ENCODE measurements around the gene PLN. TPM values are rescaled to one million over a fixed set of nuclear protein-coding genes. Genes with fewer than 3 reads are reported as not detected.

The PLN gene
- total RNA-seq, 1 experiment from 2014 or later: not detected

DNA sequence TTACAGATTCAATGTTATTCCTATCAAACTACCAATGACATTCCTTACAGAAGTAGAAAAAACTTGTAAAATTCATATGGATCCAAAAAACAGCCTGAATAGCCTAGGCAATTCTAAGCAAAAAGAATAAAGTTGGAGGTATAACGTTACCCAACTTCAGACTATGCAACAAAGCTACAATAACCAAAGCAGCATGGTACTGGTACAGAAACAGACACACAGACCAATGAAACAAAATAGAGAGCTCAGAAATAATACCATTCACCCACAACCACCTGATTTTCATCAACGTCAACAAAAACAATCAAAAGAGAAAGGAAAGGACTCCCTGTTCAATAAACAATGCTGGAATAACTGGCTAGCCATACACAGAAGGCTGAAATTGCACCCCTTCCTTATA lies 17.2 kb upstream of the PLN start:
- no peak for DNase-seq (ENCODE audit: low spot score)
- in situ Hi-C loops (cut with HindIII; ENCODE audit: low sequenced_read_pairs): no loop called here

- DNase-seq (ENCODE audit: low spot score): no peak
- in situ Hi-C loops (cut with HindIII; ENCODE audit: low sequenced_read_pairs): no loop called here
Measured at GRCh38 chr6:118535176-118535844, 12.8 kb upstream of the PLN start.

DNA sequence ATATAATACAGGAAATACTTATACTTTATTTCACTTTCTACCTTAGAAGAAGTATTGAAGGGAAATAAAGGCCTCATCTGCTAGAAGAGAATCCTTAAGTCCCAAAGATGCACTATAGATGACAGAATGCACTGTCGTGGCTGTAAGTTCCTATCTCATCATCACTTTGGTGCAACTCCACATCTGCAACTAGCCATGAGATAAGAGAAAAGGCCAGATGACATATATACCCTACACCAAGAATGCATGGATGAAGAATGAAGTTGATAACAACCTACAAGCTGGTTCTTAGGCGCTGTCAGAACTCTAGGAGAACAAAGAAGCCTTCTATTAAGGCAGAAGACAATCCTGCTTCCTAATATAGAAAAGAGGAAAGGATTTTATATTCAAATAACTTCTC lies 11.6 kb upstream of the PLN start:
- in situ Hi-C loops (cut with HindIII; ENCODE audit: low sequenced_read_pairs): no loop called here
- no peak for DNase-seq (ENCODE audit: low spot score)

DNA sequence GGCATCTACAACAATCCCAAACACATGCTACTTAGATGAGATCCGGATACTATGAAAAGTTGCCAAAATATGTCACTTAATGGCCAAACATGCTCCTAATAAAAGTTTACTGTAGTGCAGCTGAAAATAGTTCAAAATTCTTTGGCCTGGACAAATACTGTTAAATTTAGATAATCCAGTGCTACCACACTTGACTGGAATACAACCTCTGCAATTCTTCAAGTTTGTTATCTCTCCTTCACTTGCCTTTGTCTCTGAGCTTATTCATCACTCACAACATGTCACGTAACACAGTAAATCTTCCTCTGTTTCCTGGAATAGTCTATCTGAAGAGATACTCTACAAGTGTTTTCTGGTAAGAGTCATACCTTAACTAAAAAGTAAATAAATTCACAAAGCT lies 10.5 kb upstream of the PLN start:
- DNase-seq (ENCODE audit: low spot score): no peak

DNA sequence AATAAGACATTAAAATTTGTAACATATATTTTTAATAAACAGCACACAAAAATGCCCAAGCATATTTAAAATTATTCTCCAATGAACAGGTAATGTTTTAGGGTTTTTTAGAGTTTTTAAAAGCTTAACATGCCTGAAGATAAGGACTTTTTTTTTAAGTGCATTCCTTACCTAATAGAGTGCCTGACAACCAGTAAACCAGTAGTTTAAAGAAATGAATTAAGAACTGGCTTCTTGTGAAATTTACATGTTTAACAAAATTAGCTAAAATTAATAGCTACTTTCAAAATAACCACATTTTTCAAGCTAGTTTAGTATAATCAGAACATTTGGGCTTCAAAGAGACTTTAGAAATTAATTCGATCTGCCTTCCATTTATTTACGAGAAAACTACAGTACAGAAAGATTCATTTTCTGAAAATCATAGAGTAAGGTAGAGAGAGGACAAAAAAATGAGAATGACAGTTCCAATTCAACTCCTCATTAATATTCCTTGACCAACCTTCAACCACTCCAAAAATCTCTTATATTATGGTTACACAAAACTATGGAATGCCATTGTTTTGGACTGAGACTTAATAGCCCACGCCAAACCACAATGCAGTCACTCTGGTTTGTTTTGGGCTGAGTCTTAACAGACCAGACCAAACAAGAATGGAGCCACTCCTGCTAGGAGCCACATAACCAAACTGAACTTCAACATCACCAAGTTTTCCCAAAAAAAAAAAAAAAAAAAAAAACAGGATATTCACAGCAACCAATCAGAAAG lies 5.7 kb upstream of the PLN start:
- in situ Hi-C loops (cut with HindIII; ENCODE audit: low sequenced_read_pairs): no loop called here
- no peak for DNase-seq (ENCODE audit: low spot score)

More for the DNA sequence above, 10.5 kb upstream of the PLN start:
- in situ Hi-C loops (cut with HindIII; ENCODE audit: low sequenced_read_pairs): no loop called here

GRCh38 chr6:118544105-118544504 lies 4.0 kb upstream of the PLN start:
- DNase-seq (ENCODE audit: low spot score): no peak
- in situ Hi-C loops (cut with HindIII; ENCODE audit: low sequenced_read_pairs): no loop called here

DNA sequence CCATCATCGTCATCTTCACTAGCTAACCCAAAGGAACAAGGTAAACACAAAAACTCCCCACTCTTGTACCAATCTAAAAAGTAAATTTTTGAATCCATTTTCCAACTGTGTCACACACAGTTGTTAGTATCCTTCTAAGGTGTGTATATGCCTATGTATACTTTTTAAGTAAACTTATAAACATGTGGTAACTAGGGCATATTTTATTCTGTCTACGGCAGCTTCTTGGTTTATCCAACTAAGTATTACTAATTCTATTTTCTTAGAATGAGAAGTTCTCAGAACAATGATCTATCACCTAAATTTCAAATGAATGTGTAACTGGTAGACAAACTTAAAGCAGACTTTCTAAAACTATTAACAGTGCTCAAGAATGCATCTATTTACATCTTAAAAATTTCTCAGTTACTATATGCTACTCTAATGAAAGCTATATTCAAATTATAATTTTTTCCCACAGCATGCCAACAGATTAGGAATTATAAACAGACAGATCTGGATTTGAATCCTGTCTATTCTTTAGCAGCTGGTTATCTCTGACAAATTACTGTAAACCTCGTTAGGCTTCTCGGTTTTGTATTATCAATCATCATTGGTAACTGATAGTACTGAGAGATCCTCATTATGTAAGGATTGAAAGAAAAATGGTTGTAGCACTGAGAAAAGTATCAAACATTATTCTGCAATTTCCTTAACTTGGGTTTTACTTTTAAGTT lies 1.8 kb upstream of the PLN start:
- DNase-seq (ENCODE audit: low spot score): no peak
- in situ Hi-C loops (cut with HindIII; ENCODE audit: low sequenced_read_pairs): no loop called here

- no peak for DNase-seq (ENCODE audit: low spot score)
- in situ Hi-C loops (cut with HindIII; ENCODE audit: low sequenced_read_pairs): no loop called here
Measured at GRCh38 chr6:118546880-118547218, 1.2 kb upstream of the PLN start.

- in situ Hi-C loops (cut with HindIII; ENCODE audit: low sequenced_read_pairs): no loop called here
- DNase-seq (ENCODE audit: low spot score): no peak
Measured at GRCh38 chr6:118548613-118549012, 517 bp downstream of the PLN start.

GRCh38 chr6:118551063-118552053 lies 3.3 kb downstream of the PLN start:
- DNase-seq (ENCODE audit: low spot score): peak; percentile 75
- in situ Hi-C loops (cut with HindIII; ENCODE audit: low sequenced_read_pairs): no loop called here

- DNase-seq (ENCODE audit: low spot score): no peak
- in situ Hi-C loops (cut with HindIII; ENCODE audit: low sequenced_read_pairs): no loop called here
Measured at GRCh38 chr6:118553132-118553531, 5.0 kb downstream of the PLN start.

DNA sequence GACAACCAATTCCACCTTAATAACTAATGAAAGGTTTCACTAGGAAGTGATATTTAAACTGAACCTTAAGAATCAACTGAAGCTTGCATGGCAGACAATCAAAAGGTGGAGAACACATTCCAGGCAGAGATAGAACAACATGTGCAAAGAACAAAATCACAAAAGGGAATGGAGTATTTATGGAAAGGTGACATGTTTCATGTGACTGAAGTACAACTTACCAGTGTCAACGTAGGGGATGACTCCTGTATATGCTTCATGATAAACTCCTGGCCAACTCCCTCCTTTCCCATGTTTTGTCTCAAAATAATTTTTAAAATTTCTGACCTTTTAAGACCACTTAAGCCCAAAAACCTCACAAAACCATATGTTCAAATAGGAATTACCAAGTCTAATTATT lies 6.6 kb downstream of the PLN start:
- DNase-seq (ENCODE audit: low spot score): no peak

GRCh38 chr6:118558464-118559217 lies 10.5 kb downstream of the PLN start:
- no peak for DNase-seq (ENCODE audit: low spot score)
- in situ Hi-C loops (cut with HindIII; ENCODE audit: low sequenced_read_pairs): no loop called here

More for the DNA sequence above, 6.6 kb downstream of the PLN start:
- in situ Hi-C loops (cut with HindIII; ENCODE audit: low sequenced_read_pairs): no loop called here

DNA sequence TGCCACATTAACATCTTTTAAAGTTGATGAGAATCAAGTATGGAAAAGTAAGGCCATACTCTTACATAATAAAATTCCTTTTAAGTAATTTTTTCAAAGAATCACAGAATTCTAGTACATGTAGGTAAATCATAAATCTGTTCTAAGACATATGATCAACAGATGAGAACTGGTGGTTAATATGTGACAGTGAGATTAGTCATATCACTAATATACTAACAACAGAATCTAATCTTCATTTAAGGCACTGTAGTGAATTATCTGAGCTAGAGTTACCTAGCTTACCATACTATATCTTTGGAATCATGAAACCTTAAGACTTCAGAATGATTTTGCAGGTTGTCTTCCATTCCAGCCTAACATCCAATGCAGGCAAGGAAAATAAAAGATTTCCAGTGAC lies 11.6 kb downstream of the PLN start:
- in situ Hi-C loops (cut with HindIII; ENCODE audit: low sequenced_read_pairs): no loop called here

GRCh38 chr6:118562248-118562647 lies 14.2 kb downstream of the PLN start:
- in situ Hi-C loops (cut with HindIII; ENCODE audit: low sequenced_read_pairs): no loop called here
- no peak for DNase-seq (ENCODE audit: low spot score)

More for the DNA sequence above, 11.6 kb downstream of the PLN start:
- no peak for DNase-seq (ENCODE audit: low spot score)

- in situ Hi-C loops (cut with HindIII; ENCODE audit: low sequenced_read_pairs): no loop called here
- DNase-seq (ENCODE audit: low spot score): no peak
Measured at GRCh38 chr6:118562959-118563358, 14.9 kb downstream of the PLN start.

- in situ Hi-C loops (cut with HindIII; ENCODE audit: low sequenced_read_pairs): no loop called here
- peak; percentile 68 for DNase-seq (ENCODE audit: low spot score)
Measured at GRCh38 chr6:118565311-118565960, 17.3 kb downstream of the PLN start.

GRCh38 chr6:118567974-118568373 lies 19.9 kb downstream of the PLN start:
- peak; percentile 52 for DNase-seq (ENCODE audit: low spot score)
- in situ Hi-C loops (cut with HindIII; ENCODE audit: low sequenced_read_pairs): no loop called here

Measured in G401 (cell line).